Kidney epithelial cell (primary cell): ENCODE measurements around the gene MACROH2A1. TPM values are rescaled to one million over a fixed set of nuclear protein-coding genes. Genes with fewer than 3 reads are reported as not detected.

Source experiments
- DNase-seq: peaks from one replicate; pipeline ENCODE4 v3.0.0-alpha.2; 2010; ENCODE audit warnings: low read depth
- H3K27me3 ChIP-seq: 2 replicates; pipeline ENCODE4 v1.6.0; 2011; ENCODE audit warnings: low read length; ENCODE audit not compliant: control insufficient read depth, insufficient read depth
- H3K36me3 ChIP-seq: 2 replicates; pipeline ENCODE4 v1.5.1; 2011; ENCODE audit warnings: low read length; ENCODE audit not compliant: control insufficient read depth, insufficient read depth
- H3K4me3 ChIP-seq: 2 replicates; pipeline ENCODE4 v1.5.1; 2011; ENCODE audit warnings: low read depth, mild to moderate bottlenecking, control low read depth, low read length
- CTCF ChIP-seq: IDR thresholded peaks from 2 replicates; pipeline ENCODE4 v1.5.1; 2011; ENCODE audit warnings: mild to moderate bottlenecking, moderate library complexity, low read length, control low read depth, inconsistent platforms; ENCODE audit not compliant: insufficient read depth, poor library complexity, severe bottlenecking
- total RNA-seq: library from RNA; depleted of rRNA; stranded (reverse); fragments of >200 nt; gene quantifications from 2 replicates; pipeline ENCODE4 v1.2.3, GENCODE V29; 2015

MACROH2A1 gene
- total RNA-seq, 1 donor from 2014 or later, result 298 TPM

- Histone ChIP-seq H3K36me3 (no peaks in the 10 kb centered on the region), H3K27me3 (peaks cover 20% of the 10 kb centered on the region), H3K4me3 (no peak overlapping the region)
- TF ChIP-seq CTCF, result no peak
- DNase-seq, result no peak
Measured at GRCh38 chr5:135326296-135327254, 72.5 kb downstream of the MACROH2A1 start.

- peaks cover 20% of the 10 kb centered on the region for H3K27me3 ChIP-seq
- no peak for TF ChIP-seq CTCF
- H3K36me3 ChIP-seq, result no peaks in the 10 kb centered on the region
- no peak overlapping the region for H3K4me3 ChIP-seq
- no peak for DNase-seq
Measured at GRCh38 chr5:135324897-135325650, 74.0 kb downstream of the MACROH2A1 start.

GRCh38 chr5:135324160-135324559 is 74.9 kb downstream of the MACROH2A1 start:
- no peak for DNase-seq
- TF ChIP-seq CTCF, result no peak
- peaks cover 20% of the 10 kb centered on the region for H3K27me3 ChIP-seq

GRCh38 chr5:135323701-135324132 is 75.3 kb downstream of the MACROH2A1 start:
- Histone ChIP-seq H3K36me3 (no peaks in the 10 kb centered on the region), H3K27me3 (peaks cover 20% of the 10 kb centered on the region), H3K4me3 (no peak overlapping the region)
- TF ChIP-seq CTCF, result no peak
- no peak for DNase-seq

More at GRCh38 chr5:135324160-135324559, 74.9 kb downstream of the MACROH2A1 start:
- Histone ChIP-seq H3K4me3 (no peak overlapping the region), H3K36me3 (no peaks in the 10 kb centered on the region)

- no peak for DNase-seq
- peaks cover 20% of the 10 kb centered on the region for H3K27me3 ChIP-seq
- no peak overlapping the region for H3K4me3 ChIP-seq
- no peak for TF ChIP-seq CTCF
- no peaks in the 10 kb centered on the region for H3K36me3 ChIP-seq
Measured at GRCh38 chr5:135323227-135323626, 75.8 kb downstream of the MACROH2A1 start.
